CD4-positive, alpha-beta T cell (primary cell): ENCODE data around the gene CCNI. TPM values are rescaled to one million over a fixed set of nuclear protein-coding genes. Genes with fewer than 3 reads are reported as not detected.

Experiments used
- ATAC-seq: fragments of 200-7000 bp; cut with Tn5 transposase; one replicate; pipeline ENCODE4 v1.10.0; 2022; ENCODE audit warnings: mild to moderate bottlenecking; ENCODE audit not compliant: poor library complexity
- CTCF ChIA-PET: fragments of 350-600 bp; sonication (Branson Sonifier 250); formaldehyde crosslinking; loops from one replicate; lab custom pipeline; 2021; ENCODE audit warnings: antibody characterized with exemption, inconsistent platforms; lab: Charles Lee
- POLR2A ChIA-PET: fragments of 350-600 bp; sonication (Branson Sonifier 250); formaldehyde crosslinking; loops from one replicate; lab custom pipeline; 2021; ENCODE audit warnings: antibody characterized with exemption, inconsistent platforms; lab: Charles Lee
- DNase-seq, 14 experiments: peaks; one replicate each; pipeline ENCODE4 v3.0.0-alpha.2; 2013 to 2020; ENCODE audit warnings: mixed read lengths in 2 of 14
- H3K27ac ChIP-seq, 2 donors: one replicate each; pipeline versions ENCODE4 v1.5.1 to v1.7.0; 2013; ENCODE audit warnings: low read length in 2 of 2, low read depth in 1 of 2, mild to moderate bottlenecking in 1 of 2
- H3K27me3 ChIP-seq, 2 experiments: 1 replicate in 1 of 2; 2 replicates in 1 of 2; pipeline versions ENCODE4 v1.6.1 to v1.7.0; 2013; ENCODE audit warnings: low read length in 2 of 2, control low read depth in 1 of 2, mild to moderate bottlenecking in 1 of 2, moderate library complexity in 1 of 2; ENCODE audit not compliant: insufficient read depth in 2 of 2, control insufficient read depth in 1 of 2
- H3K36me3 ChIP-seq: one replicate; pipeline ENCODE4 v1.6.1; 2013; ENCODE audit warnings: low read length, control low read depth; ENCODE audit not compliant: insufficient read depth
- H3K4me1 ChIP-seq: one replicate; pipeline ENCODE4 v1.6.1; 2013; ENCODE audit warnings: low read length, control low read depth; ENCODE audit not compliant: insufficient read depth
- H3K4me3 ChIP-seq: one replicate; pipeline ENCODE4 v1.5.1; 2013; ENCODE audit warnings: mild to moderate bottlenecking, low read length, moderate library complexity
- H3K9me3 ChIP-seq, 2 experiments: 1 replicate in 1 of 2; 2 replicates in 1 of 2; pipeline versions ENCODE4 v1.6.1 to v1.7.0; 2013; ENCODE audit warnings: low read length in 2 of 2, mild to moderate bottlenecking in 2 of 2, control low read depth in 1 of 2, moderate library complexity in 1 of 2; ENCODE audit not compliant: control insufficient read depth in 1 of 2, insufficient read depth in 1 of 2
- H3K27ac Mint-ChIP-seq: one replicate; pipeline ENCODE4 v1.8.0; 2020; ENCODE audit warnings: mixed read lengths
- H3K27me3 Mint-ChIP-seq: one replicate; pipeline ENCODE4 v1.8.0; 2021; ENCODE audit warnings: mixed read lengths
- H3K36me3 Mint-ChIP-seq: one replicate; pipeline ENCODE4 v1.8.0; 2021; ENCODE audit warnings: low read depth, mixed read lengths
- H3K4me1 Mint-ChIP-seq: one replicate; pipeline ENCODE4 v1.8.0; 2021; ENCODE audit warnings: low read depth, mixed read lengths
- H3K4me3 Mint-ChIP-seq: one replicate; pipeline ENCODE4 v1.8.0; 2020; ENCODE audit warnings: mild to moderate bottlenecking, mixed read lengths
- H3K9me3 Mint-ChIP-seq: one replicate; pipeline ENCODE4 v1.8.0; 2020; ENCODE audit warnings: mixed read lengths
- CTCF ChIP-seq: fragments of 200-600 bp; IDR thresholded peaks from one replicate; pipeline ENCODE4 v1.8.0; 2022; ENCODE audit warnings: antibody characterized with exemption, mild to moderate bottlenecking
- intact Hi-C, 2 experiments: fragments of 100-400 bp; cut with DNase I in 1 of 2; cut with micrococcal nuclease in 1 of 2; formaldehyde crosslinking; loops; one replicate each; pipeline versions ENCODE4 v1.15.1 to v1.9.0; 2023 to 2025; cut with DNase I, micrococcal nuclease
- total RNA-seq, 174 experiments: library from RNA in 2 of 174; stranded (reverse) in 2 of 174; gene quantifications; one replicate each; pipeline ENCODE4 v1.2.3 and lab custom pipeline; 2021 to 2026

CCNI gene
- total RNA-seq, 2 experiments from 2014 or later: 385 to 418 TPM

- H3K9me3 ChIP-seq: no peaks in the 10 kb centered on the region
- peaks cover 21% of the 10 kb centered on the region for H3K4me1 ChIP-seq
- peak; percentile 51 for ATAC-seq
- intact Hi-C loops: loop anchor here in 1 of 2 experiments (2.0 to 10.0 kb wide), 7 partner anchors 82 to 1862 kb away; partner anchors contain the start of genes BMP2K, MRPL1, PAQR3 and SCARB2
- H3K36me3 ChIP-seq: peaks cover 5% of the 10 kb centered on the region
- no peak for TF ChIP-seq CTCF
- H3K27ac ChIP-seq: peak overlapping the region; percentile 99 to 100
- Mint-ChIP-seq H3K27ac (no peak overlapping the region), H3K4me3 (peak overlapping the region; percentile 94), H3K27me3 (no peaks in the 10 kb centered on the region), H3K9me3 (no peaks in the 10 kb centered on the region), H3K36me3 (peaks cover 24% of the 10 kb centered on the region), H3K4me1 (peaks cover 28% of the 10 kb centered on the region)
- ChIA-PET POLR2A (interaction anchor here (0.7 to 6.9 kb wide), 16 partner anchors 8 to 1351 kb away, joined by 3 to 76 read pairs (median 4); partner anchors contain the start of genes CCNG2, MRPL1 and USO1), CTCF (interaction anchor here (2.2 kb wide), 1 partner anchor 23 kb away, joined by 8 read pairs; no protein-coding TSS in a partner anchor)
- peak; percentile 61 to 91 (median 78) for DNase-seq
- H3K4me3 ChIP-seq: peak overlapping the region; percentile 77
- no peaks in the 10 kb centered on the region for H3K27me3 ChIP-seq
Observed at GRCh38 chr4:77074981-77075855, 571 bp downstream of the CCNI start.

GRCh38 chr4:77074381-77074831 is 1.4 kb downstream of the CCNI start:
- ChIA-PET CTCF (interaction anchor here (2.2 kb wide), 1 partner anchor 22 kb away, joined by 8 read pairs; no protein-coding TSS in a partner anchor), POLR2A (interaction anchor here (0.9 to 6.9 kb wide), 9 partner anchors 8 to 788 kb away, joined by 3 to 76 read pairs (median 4); partner anchors contain the start of genes CCNG2 and MRPL1)

More at GRCh38 chr4:77074381-77074831, 1.4 kb downstream of the CCNI start:
- H3K4me1 ChIP-seq: peaks cover 23% of the 10 kb centered on the region
- no peak for TF ChIP-seq CTCF
- Mint-ChIP-seq H3K27me3 (no peaks in the 10 kb centered on the region), H3K4me3 (no peak overlapping the region), H3K9me3 (no peaks in the 10 kb centered on the region), H3K27ac (no peak overlapping the region), H3K4me1 (peaks cover 30% of the 10 kb centered on the region), H3K36me3 (peaks cover 29% of the 10 kb centered on the region)
- intact Hi-C loops: loop anchor here in 1 of 2 experiments (2.0 to 10.0 kb wide), 4 partner anchors 82 to 1703 kb away; partner anchors contain the start of genes BMP2K and SCARB2
- no peaks in the 10 kb centered on the region for H3K9me3 ChIP-seq
- peaks cover 7% of the 10 kb centered on the region for H3K36me3 ChIP-seq
- ATAC-seq (no peak), DNase-seq (peak in 1 of 14 experiments; percentile 19)
- H3K27me3 ChIP-seq: no peaks in the 10 kb centered on the region
- H3K4me3 ChIP-seq: peak overlapping the region; percentile 77
- peak overlapping the region; percentile 99 to 100 for H3K27ac ChIP-seq
